SJSA1 (cell line): ENCODE measurements around the gene EPDR1. TPM values are rescaled to one million over a fixed set of nuclear protein-coding genes. Genes with fewer than 3 reads are reported as not detected.
A peak's percentile ranks its signal among the peaks of the same experiment; 100 is the strongest.

Source experiments
- DNase-seq, 2 experiments: peaks; one replicate each; pipeline ENCODE4 v3.0.0-alpha.2; 2015 to 2020; ENCODE audit warnings: low spot score in 2 of 2, low read depth in 1 of 2
- H3K27ac ChIP-seq: fragments of 250-450 bp; sonication (Bioruptor Pico); 2 replicates; pipeline ENCODE4 v1.5.1; 2020; ENCODE audit warnings: mild to moderate bottlenecking, moderate library complexity
- H3K27me3 ChIP-seq: fragments of 250-450 bp; sonication (Bioruptor Pico); replicated peaks from 2 replicates; pipeline ENCODE4 v1.5.1; 2020; ENCODE audit warnings: mild to moderate bottlenecking, moderate library complexity
- H3K36me3 ChIP-seq: fragments of 250-450 bp; sonication (Bioruptor Pico); 2 replicates; pipeline ENCODE4 v1.5.1; 2020; ENCODE audit warnings: mild to moderate bottlenecking
- H3K4me1 ChIP-seq: fragments of 250-450 bp; sonication (Bioruptor Pico); replicated peaks from 2 replicates; pipeline ENCODE4 v1.6.1; 2021; ENCODE audit warnings: mild to moderate bottlenecking
- H3K4me3 ChIP-seq: fragments of 250-450 bp; sonication (Bioruptor Pico); 2 replicates; pipeline ENCODE4 v1.5.1; 2020; ENCODE audit warnings: mild to moderate bottlenecking
- H3K9me3 ChIP-seq: fragments of 250-450 bp; sonication (Bioruptor Pico); replicated peaks from 2 replicates; pipeline ENCODE4 v1.5.1; 2020; ENCODE audit warnings: mild to moderate bottlenecking
- total RNA-seq: library from RNA; depleted of rRNA; stranded (reverse); fragments of >200 nt; shearing (Covaris generic); gene quantifications from 2 replicates; pipeline ENCODE4 v1.2.3, GENCODE V29; 2014; rRNA removed

EPDR1 gene
- total RNA-seq, result 46.2 and 58.1 TPM in 2 replicates

DNA sequence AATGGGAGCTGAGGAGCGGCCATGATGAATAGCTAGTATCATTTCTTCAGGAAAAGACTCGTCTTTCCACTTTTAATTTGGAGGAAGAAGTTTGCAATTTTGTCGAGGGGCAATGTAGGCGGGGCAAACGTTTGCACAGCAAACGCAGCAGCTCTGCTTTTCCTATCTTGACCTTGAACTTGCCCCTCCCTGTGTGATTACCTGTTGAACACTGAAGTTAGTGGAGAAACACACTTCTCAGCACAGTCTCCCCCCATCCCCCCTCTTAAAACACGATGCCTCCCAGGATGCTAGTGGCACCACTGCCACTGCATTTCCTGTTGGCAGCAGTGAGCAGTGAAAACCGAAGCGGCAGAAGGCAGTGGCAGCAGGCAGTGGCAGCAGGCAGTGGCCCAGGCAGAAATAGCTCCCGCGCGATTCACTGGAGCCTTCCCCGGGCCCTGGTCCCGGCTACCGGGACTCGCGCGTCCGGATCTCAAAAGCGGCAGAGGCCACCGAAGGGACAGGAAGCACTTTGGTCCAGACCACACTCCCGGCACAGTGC lies at the start of gene EPDR1:
Gene EPDR1 (plus strand): TSS at position 336 of the 544 bp plus-strand sequence. CDS start 300 bp downstream, outside the sequence.
- H3K36me3 ChIP-seq, result no peaks in the 10 kb centered on the region
- H3K4me1 ChIP-seq, result peaks cover 25% of the 10 kb centered on the region
- H3K4me3 ChIP-seq, result peak within 1 kb of the TSS; percentile 55
- H3K27me3 ChIP-seq, result peaks cover 24% of the 10 kb centered on the region
- DNase-seq, result peak; percentile 66 to 71
- H3K27ac ChIP-seq, result peak within 1 kb of the TSS; percentile 36
- peaks cover 2% of the 10 kb centered on the region for H3K9me3 ChIP-seq

DNA sequence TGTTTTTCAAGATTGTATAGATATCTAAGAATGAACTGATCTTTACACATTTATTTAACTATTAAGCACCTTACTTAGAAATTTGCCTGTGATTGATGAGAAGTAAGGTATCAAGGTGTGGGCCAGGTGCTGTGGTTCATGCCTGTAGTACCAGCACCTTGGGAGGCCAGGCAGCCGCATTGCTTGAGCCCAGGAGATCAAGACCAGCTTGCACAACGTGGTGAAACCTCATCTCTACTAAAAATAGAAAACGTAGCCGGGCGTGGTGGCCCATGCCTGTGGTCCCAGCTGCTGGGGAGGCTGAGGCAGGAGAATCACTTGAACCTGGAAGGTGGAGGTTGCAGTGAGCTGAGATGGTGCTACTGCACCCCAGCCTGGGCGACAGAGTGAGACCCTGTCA lies 38.4 kb upstream of the EPDR1 start:
- H3K36me3 ChIP-seq, result no peaks in the 10 kb centered on the region
- H3K27me3 ChIP-seq, result no peaks in the 10 kb centered on the region
- H3K9me3 ChIP-seq, result no peaks in the 10 kb centered on the region
- no peak for DNase-seq
- H3K27ac ChIP-seq, result no peak overlapping the region
- H3K4me1 ChIP-seq, result no peaks in the 10 kb centered on the region
- H3K4me3 ChIP-seq, result no peak overlapping the region

DNA sequence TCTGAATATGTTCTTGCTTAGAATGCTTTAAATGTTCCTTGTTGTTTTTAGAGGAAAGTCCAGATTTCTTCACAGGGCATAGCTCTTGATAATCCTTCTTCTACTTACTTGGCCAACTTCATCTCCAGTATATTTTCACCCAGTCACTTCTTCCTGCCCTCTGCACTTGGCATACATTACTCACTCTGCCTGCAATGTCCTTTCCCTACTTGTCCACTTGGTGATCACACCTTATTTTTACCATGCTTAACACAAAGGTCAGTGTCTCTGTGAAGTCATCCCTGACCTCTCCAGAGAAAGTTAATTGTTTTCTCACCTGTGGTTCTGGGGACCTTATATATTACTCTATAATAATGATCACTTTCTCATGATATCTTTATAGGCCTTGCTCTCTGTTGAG lies 27.1 kb upstream of the EPDR1 start:
- no peak for DNase-seq
- Histone ChIP-seq H3K4me1 (no peaks in the 10 kb centered on the region), H3K27ac (no peak overlapping the region), H3K27me3 (peaks cover 10% of the 10 kb centered on the region), H3K4me3 (no peak overlapping the region), H3K9me3 (no peaks in the 10 kb centered on the region), H3K36me3 (no peaks in the 10 kb centered on the region)

DNA sequence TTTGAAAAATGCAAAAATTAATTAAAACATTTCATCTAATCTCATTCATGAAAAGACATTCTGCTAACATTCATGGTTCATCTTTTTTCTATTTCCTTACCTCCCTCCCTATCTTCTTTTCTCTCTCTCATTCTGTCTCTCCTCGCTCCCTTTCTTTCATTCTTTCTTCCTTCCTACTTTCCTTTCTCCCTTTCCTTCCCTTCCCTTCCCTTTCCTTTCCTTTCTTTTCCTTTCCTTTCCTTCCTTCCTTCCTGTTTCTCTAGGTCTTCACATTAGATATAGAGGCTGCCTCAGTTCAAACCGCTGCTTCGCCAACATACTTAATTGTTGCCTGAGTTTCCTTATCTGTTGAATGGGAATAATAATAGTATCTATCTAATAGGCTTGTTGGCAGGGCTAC lies 25.8 kb upstream of the EPDR1 start:
- Histone ChIP-seq H3K4me1 (no peaks in the 10 kb centered on the region), H3K4me3 (no peak overlapping the region), H3K36me3 (no peaks in the 10 kb centered on the region), H3K9me3 (no peaks in the 10 kb centered on the region), H3K27me3 (peaks cover 10% of the 10 kb centered on the region), H3K27ac (no peak overlapping the region)
- no peak for DNase-seq

DNA sequence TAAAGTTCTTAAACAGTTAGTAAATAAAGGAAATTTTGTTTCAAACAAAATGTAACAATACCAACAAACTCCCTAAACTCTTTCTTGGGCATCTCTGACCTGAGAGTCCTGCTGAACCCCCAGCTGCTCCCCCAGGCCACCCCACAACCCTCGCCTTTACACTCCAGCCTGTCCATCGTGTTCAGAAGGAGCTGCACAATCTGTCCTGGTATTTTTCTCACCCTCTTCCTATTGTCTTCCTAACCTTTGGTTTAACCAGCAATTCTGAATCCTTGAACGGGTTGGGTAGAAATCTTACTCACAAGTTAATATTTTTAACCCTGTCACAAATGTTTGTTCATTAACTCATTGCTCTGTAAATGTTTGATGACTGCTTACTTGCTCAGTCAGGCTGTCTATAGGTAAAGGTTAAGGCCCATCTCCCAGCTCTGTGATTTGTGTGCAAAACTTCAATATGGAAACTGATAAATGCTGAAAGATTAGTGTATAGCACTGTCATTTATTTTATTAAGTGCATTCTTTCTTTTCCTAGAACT lies 20.7 kb upstream of the EPDR1 start:
- Histone ChIP-seq H3K36me3 (no peaks in the 10 kb centered on the region), H3K9me3 (0 out of 2 replicates have a peak, but pooled peaks cover 4% of the 10 kb centered on the region), H3K4me1 (peaks cover 16% of the 10 kb centered on the region), H3K27me3 (peaks cover 9% of the 10 kb centered on the region), H3K4me3 (no peak overlapping the region), H3K27ac (no peak overlapping the region)
- DNase-seq, result no peak

DNA sequence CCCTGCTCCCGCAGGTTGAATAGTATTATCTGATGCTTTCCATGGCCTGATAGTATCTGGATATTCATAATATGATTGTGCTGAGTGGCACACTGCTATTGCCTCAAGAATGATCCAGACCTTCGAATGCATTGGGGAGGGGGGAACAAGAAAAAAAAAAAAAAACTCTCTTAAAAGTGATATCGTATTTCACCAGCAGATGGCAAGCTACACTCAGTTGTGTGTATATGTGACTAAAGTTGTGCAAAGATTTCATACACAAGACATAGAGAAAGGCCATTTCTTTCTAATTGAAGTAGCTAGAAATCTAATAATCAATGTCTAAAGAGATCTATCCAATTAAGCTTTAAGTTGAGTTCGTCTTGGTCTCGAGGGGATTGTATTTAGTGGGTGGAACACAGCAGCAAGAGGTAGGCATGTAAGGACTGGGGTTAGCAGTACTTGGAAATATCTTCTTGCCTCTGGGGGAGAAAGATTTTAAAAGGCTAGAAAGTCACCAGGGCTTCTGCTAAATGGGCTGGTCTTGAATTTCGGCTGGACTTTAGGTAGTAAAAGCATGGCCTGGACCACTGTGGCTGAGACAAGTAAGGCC lies 19.1 kb upstream of the EPDR1 start:
- DNase-seq, result peak in 1 of 2 experiments; percentile 48
- H3K36me3 ChIP-seq, result no peaks in the 10 kb centered on the region
- H3K9me3 ChIP-seq, result 0 out of 2 replicates have a peak, but pooled peaks cover 4% of the 10 kb centered on the region
- H3K4me3 ChIP-seq, result no peak overlapping the region
- H3K27me3 ChIP-seq, result peaks cover 6% of the 10 kb centered on the region
- peaks cover 16% of the 10 kb centered on the region for H3K4me1 ChIP-seq
- H3K27ac ChIP-seq, result no peak overlapping the region

DNA sequence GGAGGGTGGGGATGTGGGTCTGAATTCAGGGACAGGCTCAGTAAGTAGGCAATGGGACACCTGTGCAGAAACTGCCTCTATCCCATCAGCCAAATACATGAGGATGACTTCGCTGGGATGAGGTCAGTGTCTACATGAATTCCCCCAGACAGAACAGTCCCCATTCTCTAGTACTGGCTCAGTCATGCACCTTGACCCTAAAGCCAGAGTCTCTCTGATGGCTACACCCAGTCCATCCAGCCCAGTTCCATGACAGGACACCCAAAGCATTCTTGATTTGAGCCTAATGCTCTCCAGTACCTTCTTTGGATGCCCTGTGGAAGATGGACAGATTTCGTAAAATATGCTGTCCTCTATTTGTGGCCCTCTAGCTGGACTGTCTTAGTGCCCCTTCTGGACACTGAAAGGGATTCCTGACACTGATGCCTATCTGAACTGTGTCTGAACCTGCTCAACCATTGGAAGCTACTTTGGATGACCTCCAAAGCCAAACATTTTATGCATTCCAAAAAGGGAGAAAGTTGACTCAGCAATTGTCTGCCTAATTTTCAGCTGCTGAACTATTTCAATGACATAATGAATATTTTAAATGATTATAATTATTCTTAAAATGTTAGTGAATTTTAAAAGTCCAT lies 18.4 kb upstream of the EPDR1 start:
- Histone ChIP-seq H3K27me3 (peaks cover 3% of the 10 kb centered on the region; the same call in 1 of the 2 replicates), H3K36me3 (no peaks in the 10 kb centered on the region), H3K4me3 (no peak overlapping the region), H3K27ac (no peak overlapping the region), H3K4me1 (peaks cover 19% of the 10 kb centered on the region), H3K9me3 (0 out of 2 replicates have a peak, but pooled peaks cover 4% of the 10 kb centered on the region)
- DNase-seq, result peak in 1 of 2 experiments; percentile 36

DNA sequence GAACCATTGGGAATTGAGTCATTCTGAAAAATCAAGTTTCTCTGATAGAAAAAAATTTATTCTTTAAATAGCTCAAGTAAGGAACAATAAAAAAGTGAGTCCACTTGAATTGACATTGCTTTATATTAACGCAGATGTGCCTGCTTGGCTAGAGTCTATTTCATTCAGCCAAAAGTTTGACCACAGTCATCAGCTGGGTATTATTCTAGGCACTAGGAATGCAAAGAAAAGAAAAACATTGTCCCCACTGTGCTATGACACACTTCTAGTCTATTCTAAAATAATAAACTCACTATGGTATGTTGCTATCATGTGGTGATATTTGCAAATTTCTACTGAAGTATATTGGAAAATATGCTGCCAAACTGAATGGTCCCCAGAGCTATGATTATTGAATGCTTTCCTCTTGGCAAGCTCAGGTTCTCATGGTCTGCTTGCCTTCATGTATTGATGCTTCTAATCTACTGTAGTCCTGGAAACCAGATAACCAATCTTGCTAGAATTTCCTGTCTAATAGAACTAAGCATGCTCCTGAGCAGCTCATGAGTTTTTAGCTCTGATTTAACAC lies 12.1 kb upstream of the EPDR1 start:
- no peaks in the 10 kb centered on the region for H3K9me3 ChIP-seq
- peak; percentile 58 to 86 for DNase-seq
- H3K27me3 ChIP-seq, result 0 out of 2 replicates have a peak, but pooled peaks cover 3% of the 10 kb centered on the region
- no peaks in the 10 kb centered on the region for H3K36me3 ChIP-seq
- H3K27ac ChIP-seq, result peak overlapping the region; percentile 44
- H3K4me1 ChIP-seq, result peaks cover 19% of the 10 kb centered on the region
- H3K4me3 ChIP-seq, result no peak overlapping the region

DNA sequence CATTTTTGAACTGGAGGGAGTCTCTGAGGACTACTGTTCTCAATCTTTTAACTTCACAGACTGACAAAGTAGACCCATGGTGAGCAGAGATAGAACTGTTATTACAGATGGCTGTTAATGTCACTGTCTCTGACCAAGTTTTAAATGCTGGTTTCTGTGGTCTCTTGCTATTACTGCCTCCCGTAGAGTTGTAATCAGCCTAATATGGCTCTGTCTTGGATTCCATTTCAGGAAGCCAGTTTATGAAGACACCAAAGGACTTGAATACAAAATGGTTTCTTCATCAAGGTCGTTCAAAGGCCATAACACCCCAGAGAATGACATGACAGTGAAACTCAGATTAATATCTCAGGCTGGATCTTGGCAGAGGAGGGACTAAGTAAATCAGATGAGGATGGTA lies 7.7 kb upstream of the EPDR1 start:
- no peaks in the 10 kb centered on the region for H3K36me3 ChIP-seq
- no peak overlapping the region for H3K4me3 ChIP-seq
- no peak overlapping the region for H3K27ac ChIP-seq
- no peaks in the 10 kb centered on the region for H3K9me3 ChIP-seq
- no peak for DNase-seq
- H3K27me3 ChIP-seq, result peaks cover 26% of the 10 kb centered on the region
- H3K4me1 ChIP-seq, result peaks cover 25% of the 10 kb centered on the region

DNA sequence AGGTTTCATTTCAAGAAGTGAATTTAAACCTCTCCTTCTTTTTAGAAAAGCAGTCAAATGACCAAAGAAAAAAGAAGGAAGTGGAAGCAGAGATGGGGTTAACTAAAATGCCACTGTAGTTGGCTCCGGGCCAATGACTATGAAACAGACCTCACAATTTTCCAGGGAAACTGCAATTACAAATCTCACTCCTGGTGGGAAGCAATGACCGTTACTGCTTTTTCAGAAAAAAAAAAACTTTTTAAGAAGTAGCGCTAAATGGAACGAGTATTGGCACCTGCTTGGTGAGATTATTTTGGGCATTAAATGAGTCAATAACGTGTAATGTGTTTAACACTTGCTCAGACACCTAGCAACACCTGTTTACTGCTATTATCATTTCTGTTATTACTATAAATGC lies 5.0 kb upstream of the EPDR1 start:
- Histone ChIP-seq H3K36me3 (no peaks in the 10 kb centered on the region), H3K27ac (no peak overlapping the region), H3K4me3 (no peak overlapping the region), H3K9me3 (no peaks in the 10 kb centered on the region), H3K27me3 (peaks cover 30% of the 10 kb centered on the region), H3K4me1 (peaks cover 20% of the 10 kb centered on the region)
- DNase-seq, result no peak

DNA sequence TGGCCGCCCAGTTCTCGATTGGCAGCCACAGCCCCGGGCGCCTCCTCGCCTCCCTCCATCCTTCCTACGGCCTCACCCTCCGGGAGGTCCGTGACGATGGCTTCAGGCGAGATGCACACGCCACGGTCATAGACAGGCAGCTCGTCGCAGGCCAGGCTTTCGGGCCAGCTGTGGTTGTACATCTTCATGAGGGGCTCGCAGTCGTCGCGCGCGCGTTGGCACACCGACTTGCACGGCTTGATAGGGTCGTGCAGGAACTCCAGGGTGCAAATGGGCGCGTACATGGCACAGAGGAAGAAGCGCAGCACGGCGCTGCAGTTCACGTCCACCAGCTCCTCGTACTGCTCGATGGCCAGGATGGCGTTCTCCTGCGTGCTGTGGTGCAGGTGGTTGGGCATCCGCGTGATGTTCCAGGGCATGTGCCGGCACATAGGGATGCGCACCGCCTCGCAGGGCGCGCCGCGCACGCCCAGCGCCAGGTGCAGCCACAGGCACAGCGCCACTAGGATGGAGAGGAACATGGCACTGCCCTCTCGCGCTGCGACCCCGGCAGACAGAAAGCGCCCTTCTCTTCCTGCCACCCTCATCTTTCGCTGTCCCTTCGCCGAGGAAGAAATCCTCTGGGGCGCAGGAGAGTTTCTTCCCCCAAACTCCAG lies 4.3 kb upstream of the EPDR1 start:
- Histone ChIP-seq H3K36me3 (no peaks in the 10 kb centered on the region), H3K4me1 (peaks cover 20% of the 10 kb centered on the region), H3K27me3 (peaks cover 27% of the 10 kb centered on the region), H3K4me3 (peak overlapping the region; percentile 36), H3K27ac (no peak overlapping the region), H3K9me3 (no peaks in the 10 kb centered on the region)
- DNase-seq, result peak in 1 of 2 experiments; percentile 21

DNA sequence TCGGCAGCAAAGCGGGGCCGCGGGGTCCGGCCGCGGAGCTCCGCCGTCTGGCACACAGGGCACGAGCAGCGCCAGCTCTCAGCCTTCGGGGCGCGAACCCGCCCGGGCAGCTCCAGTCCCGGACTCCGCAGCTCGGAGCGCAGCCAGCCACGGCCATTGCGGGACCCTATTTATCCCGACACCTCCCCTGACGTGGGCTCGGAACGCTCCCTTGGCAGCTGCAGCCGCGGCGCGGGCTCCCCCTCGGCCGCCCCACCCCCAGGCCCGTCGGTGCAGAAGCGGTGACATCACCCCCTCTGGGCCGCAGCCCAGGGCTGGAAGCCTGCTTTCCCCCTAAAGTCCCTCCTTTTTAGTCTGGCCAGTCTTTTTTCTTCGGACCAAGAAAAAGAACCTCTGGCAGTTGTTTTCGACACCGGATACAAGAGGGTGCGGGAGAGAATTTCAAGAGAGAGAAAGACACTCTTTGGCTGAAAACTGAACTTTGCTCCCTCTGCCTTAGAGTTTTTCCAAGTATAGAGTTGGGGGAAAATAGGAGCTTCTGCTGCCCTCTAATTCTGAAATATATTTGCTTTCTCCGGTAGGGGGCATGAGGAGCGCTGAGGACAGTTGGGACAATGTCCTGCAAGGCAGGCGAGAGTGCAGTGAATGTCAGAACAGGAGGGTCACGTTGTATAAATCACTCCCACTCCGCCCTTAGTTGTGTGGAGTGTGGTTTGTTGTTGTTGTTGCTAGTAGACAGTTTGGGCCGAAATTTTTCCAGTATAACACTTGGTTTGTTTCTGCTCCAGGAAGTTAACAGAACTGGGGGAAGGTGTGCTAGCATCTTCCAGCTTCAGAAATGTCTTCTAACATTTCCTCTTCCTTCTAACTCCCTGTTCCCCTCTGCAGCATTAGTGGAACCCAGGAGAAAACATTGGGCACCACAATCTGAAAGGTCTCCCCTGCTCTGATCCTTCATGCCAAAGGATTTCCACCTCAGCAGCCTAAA lies 3.5 kb upstream of the EPDR1 start, which contains the start of gene SFRP4:
Gene SFRP4 (minus strand): TSS at position 145 of the 988 bp plus-strand sequence. CDS start 280 bp downstream, outside the sequence.
- no peak within 1 kb of the TSS for H3K27ac ChIP-seq

More for the DNA sequence above, 3.5 kb upstream of the EPDR1 start, which contains the start of gene SFRP4:
- H3K4me1 ChIP-seq, result peaks cover 24% of the 10 kb centered on the region
- no peaks in the 10 kb centered on the region for H3K36me3 ChIP-seq
- H3K27me3 ChIP-seq, result peaks cover 27% of the 10 kb centered on the region
- H3K9me3 ChIP-seq, result no peaks in the 10 kb centered on the region
- peak within 1 kb of the TSS; percentile 36 for H3K4me3 ChIP-seq
- peak; percentile 52 to 66 for DNase-seq
